Glutamatergic neuron (in vitro differentiated cells): Measurements from ENCODE around the gene ACVR2A. TPM values are rescaled to one million over a fixed set of nuclear protein-coding genes. Genes with fewer than 3 reads are reported as not detected.

Experiments used
- DNase-seq: peaks from one replicate; pipeline ENCODE4 v3.0.0; 2022
- H3K27ac Mint-ChIP-seq: one replicate; pipeline ENCODE4 v1.8.0; 2020; ENCODE audit warnings: mild to moderate bottlenecking, mixed read lengths, inconsistent platforms; ENCODE audit not compliant: unreplicated experiment
- H3K27me3 Mint-ChIP-seq: one replicate; pipeline ENCODE4 v1.8.0; 2020; ENCODE audit warnings: mild to moderate bottlenecking, moderate library complexity, mixed read lengths, inconsistent platforms; ENCODE audit not compliant: unreplicated experiment
- H3K36me3 Mint-ChIP-seq: one replicate; pipeline ENCODE4 v1.8.0; 2020; ENCODE audit warnings: mild to moderate bottlenecking, mixed read lengths, inconsistent platforms; ENCODE audit not compliant: unreplicated experiment
- H3K4me1 Mint-ChIP-seq: one replicate; pipeline ENCODE4 v1.8.0; 2020; ENCODE audit warnings: mild to moderate bottlenecking, low read depth, mixed read lengths, inconsistent platforms; ENCODE audit not compliant: unreplicated experiment
- H3K4me3 Mint-ChIP-seq: one replicate; pipeline ENCODE4 v1.8.0; 2020; ENCODE audit warnings: mild to moderate bottlenecking, mixed read lengths, inconsistent platforms; ENCODE audit not compliant: unreplicated experiment
- H3K9me3 Mint-ChIP-seq: one replicate; pipeline ENCODE4 v1.8.0; 2020; ENCODE audit warnings: mild to moderate bottlenecking, moderate library complexity, mixed read lengths, inconsistent platforms; ENCODE audit not compliant: unreplicated experiment
- total RNA-seq: library from RNA; stranded (reverse); fragmentation: NEBNext Ultra II Directional; extraction: Animal tissue kit (Norgen Biotek cat#: 25700); gene quantifications from one replicate; pipeline ENCODE4 v1.2.1, GENCODE V29; 2021; ENCODE audit not compliant: unreplicated experiment
- TF ChIP-seq, protein P1 (sequence below): fragments of 200-600 bp; sonication (generic); IDR thresholded peaks from one replicate; pipeline ENCODE4 v1.5.0; 2021; ENCODE audit not compliant: partially characterized antibody, unreplicated experiment

Gene ACVR2A
- total RNA-seq, 1 donor from 2014 or later, result 110 TPM

DNA sequence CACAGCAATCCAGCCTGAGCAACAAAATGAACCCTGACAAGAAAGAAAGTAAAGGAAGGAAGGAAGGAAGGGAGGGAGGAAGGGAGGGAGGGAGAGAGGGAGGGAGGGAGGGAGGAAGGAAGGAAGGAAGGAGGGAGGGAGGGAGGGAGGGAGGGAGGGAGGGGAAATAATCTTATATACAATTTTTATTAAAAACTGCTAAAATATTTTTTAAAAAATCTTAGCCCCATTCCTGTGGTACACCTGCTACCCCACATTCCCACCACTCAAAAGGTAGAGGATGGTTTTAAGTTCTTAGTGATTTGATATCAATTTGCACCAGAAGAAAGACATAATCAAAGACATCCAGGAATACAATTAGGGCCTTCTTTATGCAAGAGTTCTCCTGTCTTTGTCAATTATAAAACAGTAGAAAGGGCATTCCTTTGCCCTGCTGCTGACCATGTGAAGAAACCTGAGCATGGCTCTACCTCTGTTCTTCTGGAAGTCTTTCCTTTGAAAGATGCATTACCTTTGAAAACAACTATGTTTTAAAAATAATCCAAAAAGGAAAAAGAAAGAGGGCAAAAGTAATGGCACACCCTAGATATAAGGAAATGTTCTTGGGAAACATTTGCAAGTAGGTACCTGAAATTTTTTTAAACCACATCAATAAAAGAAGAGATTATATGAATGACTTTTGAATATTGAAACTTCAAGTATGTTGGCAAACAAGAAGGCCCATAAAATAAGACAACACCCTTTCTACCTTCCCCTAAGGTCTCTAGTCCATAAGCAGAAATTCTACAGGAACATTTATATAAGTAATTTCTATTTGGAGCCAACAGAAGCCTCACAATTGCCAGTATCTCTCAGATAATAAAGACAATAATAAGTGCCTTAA lies 33.7 kb upstream of the ACVR2A start:
- TF ChIP-seq, protein P1, sequence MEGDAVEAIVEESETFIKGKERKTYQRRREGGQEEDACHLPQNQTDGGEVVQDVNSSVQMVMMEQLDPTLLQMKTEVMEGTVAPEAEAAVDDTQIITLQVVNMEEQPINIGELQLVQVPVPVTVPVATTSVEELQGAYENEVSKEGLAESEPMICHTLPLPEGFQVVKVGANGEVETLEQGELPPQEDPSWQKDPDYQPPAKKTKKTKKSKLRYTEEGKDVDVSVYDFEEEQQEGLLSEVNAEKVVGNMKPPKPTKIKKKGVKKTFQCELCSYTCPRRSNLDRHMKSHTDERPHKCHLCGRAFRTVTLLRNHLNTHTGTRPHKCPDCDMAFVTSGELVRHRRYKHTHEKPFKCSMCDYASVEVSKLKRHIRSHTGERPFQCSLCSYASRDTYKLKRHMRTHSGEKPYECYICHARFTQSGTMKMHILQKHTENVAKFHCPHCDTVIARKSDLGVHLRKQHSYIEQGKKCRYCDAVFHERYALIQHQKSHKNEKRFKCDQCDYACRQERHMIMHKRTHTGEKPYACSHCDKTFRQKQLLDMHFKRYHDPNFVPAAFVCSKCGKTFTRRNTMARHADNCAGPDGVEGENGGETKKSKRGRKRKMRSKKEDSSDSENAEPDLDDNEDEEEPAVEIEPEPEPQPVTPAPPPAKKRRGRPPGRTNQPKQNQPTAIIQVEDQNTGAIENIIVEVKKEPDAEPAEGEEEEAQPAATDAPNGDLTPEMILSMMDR, result no peak
- Mint-ChIP-seq H3K4me1 (peaks cover 4% of the 10 kb centered on the region), H3K27ac (no peak overlapping the region), H3K4me3 (no peak overlapping the region), H3K9me3 (peaks cover 1% of the 10 kb centered on the region), H3K36me3 (no peaks in the 10 kb centered on the region), H3K27me3 (no peaks in the 10 kb centered on the region)
- no peak for DNase-seq

DNA sequence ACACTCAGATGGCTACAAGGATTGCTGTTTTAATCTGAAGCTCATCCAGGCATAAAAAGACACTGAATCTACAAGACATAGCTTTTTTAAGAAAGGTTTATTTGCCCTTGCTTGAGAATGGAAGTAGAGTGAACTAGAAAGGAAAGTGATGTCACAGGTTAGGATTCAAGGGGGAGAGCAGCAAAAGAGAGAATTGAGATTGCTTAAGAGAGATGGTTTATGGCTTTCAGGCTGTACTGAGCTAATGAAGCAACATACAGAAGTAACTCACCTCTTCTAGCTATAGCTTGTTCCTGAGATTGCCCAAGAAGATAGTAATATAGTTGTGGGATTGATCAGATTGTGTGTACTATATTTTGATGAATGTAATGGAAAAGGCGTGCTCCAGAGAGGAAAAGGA lies 26.1 kb upstream of the ACVR2A start:
- DNase-seq, result no peak
- Mint-ChIP-seq H3K27ac (no peak overlapping the region), H3K4me3 (no peak overlapping the region), H3K9me3 (no peaks in the 10 kb centered on the region), H3K36me3 (no peaks in the 10 kb centered on the region), H3K27me3 (no peaks in the 10 kb centered on the region), H3K4me1 (no peaks in the 10 kb centered on the region)
- TF ChIP-seq, protein P1, result no peak

DNA sequence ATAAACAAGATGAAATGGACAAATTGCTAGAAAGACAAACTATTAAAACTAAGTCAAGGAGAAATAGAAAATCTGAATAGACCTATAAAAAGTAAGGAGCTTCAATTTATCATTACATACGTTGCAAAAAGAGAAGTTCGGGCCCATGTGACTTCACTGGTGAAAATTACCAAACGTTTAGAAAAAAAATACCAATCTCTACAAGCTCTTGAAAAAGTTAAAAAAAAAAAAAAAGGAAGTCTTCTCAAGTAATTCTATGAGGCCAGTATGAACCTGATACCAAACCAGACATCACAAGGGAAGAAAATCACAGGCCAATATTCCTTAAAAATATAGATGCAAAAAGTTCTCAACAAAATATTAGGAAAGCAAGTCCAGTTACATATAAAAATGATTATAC lies 20.2 kb upstream of the ACVR2A start:
- no peaks in the 10 kb centered on the region for H3K27me3 Mint-ChIP-seq
- H3K4me3 Mint-ChIP-seq, result no peak overlapping the region
- H3K27ac Mint-ChIP-seq, result no peak overlapping the region
- H3K36me3 Mint-ChIP-seq, result no peaks in the 10 kb centered on the region
- H3K4me1 Mint-ChIP-seq, result no peaks in the 10 kb centered on the region
- TF ChIP-seq, protein P1, result no peak
- no peak for DNase-seq
- no peaks in the 10 kb centered on the region for H3K9me3 Mint-ChIP-seq

DNA sequence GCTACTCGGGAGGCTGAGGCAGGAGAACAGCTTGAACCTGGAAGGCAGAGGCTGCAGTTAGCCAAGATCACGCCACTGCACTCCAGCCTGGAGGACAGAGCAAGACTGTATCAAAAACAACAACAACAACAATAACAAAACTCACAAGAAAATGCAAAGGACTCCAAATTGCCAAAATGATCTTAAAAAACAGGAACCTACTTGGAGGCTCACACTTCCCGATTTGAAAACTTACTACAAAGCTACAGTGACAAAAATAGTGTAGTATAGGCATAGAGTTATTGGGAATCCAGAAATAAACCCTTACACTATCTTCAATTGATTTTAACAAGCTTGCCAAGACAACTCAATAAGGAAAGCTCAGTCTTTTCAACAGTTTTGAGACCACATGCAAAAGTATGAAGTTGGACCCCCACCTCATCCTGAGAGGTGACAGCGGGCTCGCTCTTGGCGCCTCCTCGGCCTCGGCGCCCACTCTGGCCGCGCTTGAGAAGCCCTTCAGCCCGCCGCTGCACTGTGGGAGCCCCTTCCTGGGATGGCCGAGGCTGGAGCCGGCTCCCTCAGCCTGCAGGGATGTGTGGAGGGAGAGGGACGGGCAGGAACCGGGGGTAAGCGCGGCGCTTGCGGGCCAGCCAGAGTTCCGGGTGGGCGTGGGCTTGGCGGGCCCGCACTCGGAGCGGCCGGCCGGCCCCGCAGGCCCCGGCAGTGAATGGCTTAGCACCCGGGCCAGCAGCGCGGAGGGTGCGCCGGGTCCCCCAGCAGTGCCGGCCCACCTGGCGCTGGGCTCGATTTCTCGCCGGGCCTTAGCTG lies 18.3 kb upstream of the ACVR2A start:
- DNase-seq, result no peak
- TF ChIP-seq, protein P1, result no peak
- H3K36me3 Mint-ChIP-seq, result peaks cover 4% of the 10 kb centered on the region
- no peak overlapping the region for H3K27ac Mint-ChIP-seq
- no peak overlapping the region for H3K4me3 Mint-ChIP-seq
- no peaks in the 10 kb centered on the region for H3K27me3 Mint-ChIP-seq
- H3K4me1 Mint-ChIP-seq, result no peaks in the 10 kb centered on the region
- H3K9me3 Mint-ChIP-seq, result no peaks in the 10 kb centered on the region

DNA sequence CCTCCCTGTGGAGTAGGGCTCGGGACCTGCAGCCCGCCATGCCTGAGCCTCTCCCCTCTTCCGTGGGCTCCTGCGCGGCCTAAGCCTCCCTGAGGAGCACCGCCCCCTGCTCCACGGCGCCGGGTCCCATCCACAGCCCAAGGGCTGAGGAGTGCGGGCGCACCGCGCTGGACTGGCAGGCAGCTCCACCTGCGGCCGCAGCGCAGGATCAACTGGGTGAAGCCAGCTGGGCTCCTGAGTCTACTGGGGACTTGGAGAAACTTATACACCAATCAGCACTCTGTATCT lies 17.8 kb upstream of the ACVR2A start:
- no peak for DNase-seq
- H3K4me3 Mint-ChIP-seq, result no peak overlapping the region
- H3K36me3 Mint-ChIP-seq, result peaks cover 4% of the 10 kb centered on the region
- H3K4me1 Mint-ChIP-seq, result no peaks in the 10 kb centered on the region
- H3K9me3 Mint-ChIP-seq, result no peaks in the 10 kb centered on the region
- no peak overlapping the region for H3K27ac Mint-ChIP-seq
- H3K27me3 Mint-ChIP-seq, result no peaks in the 10 kb centered on the region
- TF ChIP-seq, protein P1, result no peak
